Fibroblast of lung (primary cell): ENCODE results near the gene ENPP6. TPM values are rescaled to one million over a fixed set of nuclear protein-coding genes. Genes with fewer than 3 reads are reported as not detected.

ENCODE experiments used
- DNase-seq, 2 donors: peaks; one replicate each; pipeline versions ENCODE4 v3.0.0 to v3.0.0-alpha.2; 2010; ENCODE audit warnings: low read depth in 2 of 2
- H2AFZ ChIP-seq: 2 replicates; pipeline ENCODE4 v1.5.1; 2012; ENCODE audit warnings: low read length, control low read depth, inconsistent platforms
- H3K27ac ChIP-seq: 2 replicates; pipeline ENCODE4 v1.5.1; 2011; ENCODE audit warnings: low read length, control low read depth; ENCODE audit not compliant: insufficient read depth
- H3K27me3 ChIP-seq: 2 replicates; pipeline ENCODE4 v1.5.1; 2011; ENCODE audit warnings: mild to moderate bottlenecking, low read length; ENCODE audit not compliant: control insufficient read depth, insufficient read depth
- H3K36me3 ChIP-seq: 2 replicates; pipeline ENCODE4 v1.5.1; 2011; ENCODE audit warnings: low read length; ENCODE audit not compliant: control insufficient read depth, insufficient read depth
- H3K4me1 ChIP-seq: 2 replicates; pipeline ENCODE4 v1.5.1; 2011; ENCODE audit warnings: low read length; ENCODE audit not compliant: control insufficient read depth, insufficient read depth; ENCODE audit errors: extremely low read depth
- H3K4me2 ChIP-seq: 2 replicates; pipeline ENCODE4 v1.5.1; 2011; ENCODE audit warnings: low read length, control low read depth; ENCODE audit not compliant: insufficient read depth; ENCODE audit errors: extremely low read depth
- H3K4me3 ChIP-seq, 4 experiments: fragments of 200-600 bp in 1 of 4; sonication (generic) in 1 of 4; replicated peaks in 1 of 4; 2 replicates each; pipeline ENCODE4 v1.5.1; 2011 to 2016; ENCODE audit warnings: low read length in 4 of 4, low read depth in 3 of 4, mild to moderate bottlenecking in 3 of 4, control low read depth in 2 of 4, inconsistent platforms in 1 of 4, mixed read lengths in 1 of 4; ENCODE audit not compliant: insufficient read depth in 1 of 4; ENCODE audit errors: control extremely low read depth in 1 of 4
- H3K79me2 ChIP-seq: 2 replicates; pipeline ENCODE4 v1.5.1; 2012; ENCODE audit warnings: mild to moderate bottlenecking, low read length, inconsistent platforms; ENCODE audit not compliant: control insufficient read depth, insufficient read depth
- H3K9ac ChIP-seq: 2 replicates; pipeline ENCODE4 v1.5.1; 2011; ENCODE audit warnings: mild to moderate bottlenecking, low read length, control low read depth; ENCODE audit not compliant: insufficient read depth
- H3K9me3 ChIP-seq: 2 replicates; pipeline ENCODE4 v1.5.1; 2012; ENCODE audit warnings: low read depth, low read length; ENCODE audit not compliant: control insufficient read depth, insufficient read depth
- H4K20me1 ChIP-seq: 2 replicates; pipeline ENCODE4 v1.5.1; 2011; ENCODE audit warnings: low read length; ENCODE audit not compliant: control insufficient read depth, insufficient read depth; ENCODE audit errors: extremely low read depth
- EZH2 ChIP-seq: IDR thresholded peaks from 2 replicates; pipeline ENCODE4 v1.5.1; 2012; ENCODE audit warnings: low read length, control low read depth, mild to moderate bottlenecking; ENCODE audit errors: missing control alignments
- polyA plus RNA-seq, 2 donors: library from polyadenylated mRNA; depleted of rRNA in 1 of 2; stranded (reverse) in 1 of 2; unstranded in 1 of 2; fragments of >200 nt; gene quantifications; 2 replicates each; pipeline ENCODE4 v1.2.1, GENCODE V29; 2011 to 2012; ENCODE audit warnings: missing spikeins in 1 of 2
- total RNA-seq: library from RNA; depleted of rRNA; stranded (reverse); fragments of >200 nt; gene quantifications from 2 replicates; pipeline ENCODE4 v1.2.1, GENCODE V29; 2014
- TF ChIP-seq, protein P1 (sequence below), 2 donors: IDR thresholded peaks in 1 of 2; conservative IDR thresholded peaks in 1 of 2; 1 replicate in 1 of 2; 2 replicates in 1 of 2; pipeline ENCODE4 v1.5.1; 2011 to 2012; ENCODE audit warnings: low read length in 2 of 2, control low read depth in 1 of 2, inconsistent platforms in 1 of 2, low read depth in 1 of 2, mild to moderate bottlenecking in 1 of 2

The ENPP6 gene
- total and polyA plus RNA-seq, 2 donors (not counting 1 experiment from before 2014, with no cell fraction given) = 0.17 to 0.33 TPM

DNA sequence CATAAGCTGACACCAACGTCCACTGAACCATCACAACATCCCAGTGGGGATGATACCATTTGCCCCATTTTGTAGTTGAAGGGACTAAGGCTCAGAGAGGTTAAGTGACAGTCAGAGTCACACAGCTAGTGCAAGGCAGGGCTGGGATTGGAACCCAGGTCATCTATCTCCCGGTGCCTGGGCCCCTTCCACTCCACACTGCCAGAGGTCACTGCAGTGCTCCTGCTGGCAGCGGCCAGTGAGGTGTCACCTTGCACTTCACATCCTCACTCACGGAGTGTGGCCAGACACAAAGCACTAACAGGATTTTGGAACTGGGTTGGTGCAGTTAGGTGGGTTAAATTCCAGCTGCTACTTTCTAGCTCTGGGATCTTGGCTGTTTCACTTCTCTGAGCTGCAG is 118.7 kb downstream of the ENPP6 start:
- H3K9ac ChIP-seq = no peak overlapping the region
- no peaks in the 10 kb centered on the region for H3K36me3 ChIP-seq
- no peak for TF ChIP-seq EZH2
- TF ChIP-seq, protein P1, sequence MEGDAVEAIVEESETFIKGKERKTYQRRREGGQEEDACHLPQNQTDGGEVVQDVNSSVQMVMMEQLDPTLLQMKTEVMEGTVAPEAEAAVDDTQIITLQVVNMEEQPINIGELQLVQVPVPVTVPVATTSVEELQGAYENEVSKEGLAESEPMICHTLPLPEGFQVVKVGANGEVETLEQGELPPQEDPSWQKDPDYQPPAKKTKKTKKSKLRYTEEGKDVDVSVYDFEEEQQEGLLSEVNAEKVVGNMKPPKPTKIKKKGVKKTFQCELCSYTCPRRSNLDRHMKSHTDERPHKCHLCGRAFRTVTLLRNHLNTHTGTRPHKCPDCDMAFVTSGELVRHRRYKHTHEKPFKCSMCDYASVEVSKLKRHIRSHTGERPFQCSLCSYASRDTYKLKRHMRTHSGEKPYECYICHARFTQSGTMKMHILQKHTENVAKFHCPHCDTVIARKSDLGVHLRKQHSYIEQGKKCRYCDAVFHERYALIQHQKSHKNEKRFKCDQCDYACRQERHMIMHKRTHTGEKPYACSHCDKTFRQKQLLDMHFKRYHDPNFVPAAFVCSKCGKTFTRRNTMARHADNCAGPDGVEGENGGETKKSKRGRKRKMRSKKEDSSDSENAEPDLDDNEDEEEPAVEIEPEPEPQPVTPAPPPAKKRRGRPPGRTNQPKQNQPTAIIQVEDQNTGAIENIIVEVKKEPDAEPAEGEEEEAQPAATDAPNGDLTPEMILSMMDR (conservative IDR thresholded peaks at IDR 0.05 in 1 of 2, IDR thresholded peaks at IDR 0.05 in 1 of 2; ENCODE audit: low read depth in 1 of 2, low read length in 2 of 2) = no peak
- peaks cover 3% of the 10 kb centered on the region for H3K4me1 ChIP-seq
- H2AFZ ChIP-seq = no peak overlapping the region
- H3K27me3 ChIP-seq = no peaks in the 10 kb centered on the region
- H3K27ac ChIP-seq = no peak overlapping the region
- no peaks in the 10 kb centered on the region for H3K9me3 ChIP-seq
- no peaks in the 10 kb centered on the region for H3K79me2 ChIP-seq
- H3K4me3 ChIP-seq = no peak overlapping the region
- H3K4me2 ChIP-seq = no peak overlapping the region
- no peak for DNase-seq
- no peaks in the 10 kb centered on the region for H4K20me1 ChIP-seq

DNA sequence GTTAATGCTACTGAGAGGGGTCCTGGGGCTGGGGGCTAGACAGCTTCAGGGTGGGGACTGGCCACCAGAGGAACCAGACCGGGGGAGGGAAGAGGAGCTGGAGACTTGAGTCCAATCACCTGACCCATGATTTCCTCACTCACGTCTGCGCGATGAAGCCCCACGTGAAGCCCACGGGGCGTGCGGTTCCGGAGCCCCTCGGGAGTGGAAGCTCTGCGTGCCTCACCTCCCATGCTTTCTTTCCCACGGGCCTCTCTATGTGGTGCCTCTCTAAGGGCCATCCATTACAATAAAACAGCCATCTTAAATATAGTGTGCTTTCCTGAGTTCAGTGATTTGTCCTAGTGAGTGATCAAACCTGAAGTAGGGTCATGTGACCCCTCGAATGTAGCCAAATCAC is 119.9 kb downstream of the ENPP6 start:
- H3K9ac ChIP-seq = no peak overlapping the region
- H3K27me3 ChIP-seq = no peaks in the 10 kb centered on the region
- DNase-seq = no peak
- H3K4me3 ChIP-seq = no peak overlapping the region
- peaks cover 3% of the 10 kb centered on the region for H3K4me1 ChIP-seq
- H4K20me1 ChIP-seq = no peaks in the 10 kb centered on the region
- no peak overlapping the region for H2AFZ ChIP-seq
- no peak for TF ChIP-seq EZH2
- TF ChIP-seq, protein P1 (conservative IDR thresholded peaks at IDR 0.05 in 1 of 2, IDR thresholded peaks at IDR 0.05 in 1 of 2; ENCODE audit: low read depth in 1 of 2, low read length in 2 of 2) = no peak
- no peaks in the 10 kb centered on the region for H3K9me3 ChIP-seq
- no peak overlapping the region for H3K4me2 ChIP-seq
- H3K79me2 ChIP-seq = no peaks in the 10 kb centered on the region
- H3K27ac ChIP-seq = no peak overlapping the region
- no peaks in the 10 kb centered on the region for H3K36me3 ChIP-seq

DNA sequence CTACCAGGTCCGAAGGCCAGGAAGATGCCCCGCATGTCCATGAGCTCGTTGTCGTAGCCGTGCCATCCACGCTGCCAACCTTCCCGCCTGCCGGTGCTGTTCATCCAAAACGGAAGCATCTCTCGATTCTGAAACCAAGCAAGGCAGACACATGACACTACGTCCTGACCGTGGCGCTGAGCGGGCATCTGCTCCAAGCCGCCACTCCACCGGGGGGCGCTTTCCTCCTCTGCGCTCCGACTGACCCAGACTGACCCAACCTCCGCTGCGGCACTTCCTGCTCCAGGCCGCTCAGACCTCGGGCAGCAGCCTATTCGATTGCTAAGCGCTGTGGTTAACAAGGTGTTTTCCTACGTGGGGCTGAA is 120.5 kb downstream of the ENPP6 start:
- Histone ChIP-seq H3K79me2 (no peaks in the 10 kb centered on the region), H3K27ac (no peak overlapping the region), H3K4me2 (peak overlapping the region; percentile 36), H3K36me3 (no peaks in the 10 kb centered on the region), H2AFZ (peak overlapping the region; percentile 60), H4K20me1 (no peaks in the 10 kb centered on the region), H3K9ac (no peak overlapping the region), H3K4me1 (peaks cover 3% of the 10 kb centered on the region), H3K9me3 (no peaks in the 10 kb centered on the region), H3K27me3 (no peaks in the 10 kb centered on the region), H3K4me3 (peak overlapping the region in 3 of 4 experiments; percentile 35 to 54 (median 52))
- TF ChIP-seq EZH2 = no peak
- TF ChIP-seq, protein P1 (conservative IDR thresholded peaks at IDR 0.05 in 1 of 2, IDR thresholded peaks at IDR 0.05 in 1 of 2; ENCODE audit: low read depth in 1 of 2, low read length in 2 of 2) = peak; percentile 31 to 43
- DNase-seq = peak in 1 of 2 donors; percentile 50
